HG03196 (cell line): Measurements from ENCODE around the gene DYNC1H1.
"Not testable (repeated sequence)": the region's sequence is repeated elsewhere in the genome, so short reads cannot be mapped to it uniquely, and the experiment has no call there.

Experiments
- ATAC-seq: cut with Tn5 transposase; IDR thresholded peaks from one replicate; pipeline ENCODE4 v1.9.1; 2021; ENCODE audit not compliant: unreplicated experiment

The DYNC1H1 gene

DNA sequence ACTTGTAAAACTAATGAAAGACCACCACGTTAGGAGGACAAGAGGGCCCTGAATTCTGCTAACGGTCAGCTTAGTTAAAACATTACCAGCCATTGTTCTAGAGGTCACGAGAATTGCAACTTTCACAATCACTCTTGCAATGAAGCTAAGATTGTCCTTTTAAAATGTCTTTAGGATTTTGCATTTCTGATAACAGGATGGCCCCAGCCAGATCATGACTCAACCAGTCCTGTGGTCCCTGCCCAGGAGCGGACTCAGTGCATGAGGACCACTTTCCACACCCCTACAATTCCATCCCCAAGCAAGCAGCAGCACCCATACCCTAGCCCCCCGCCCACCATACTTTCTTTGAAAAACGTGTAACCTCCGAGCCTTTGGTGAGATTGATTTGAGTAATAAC lies 93.8 kb downstream of the DYNC1H1 start:
- no peak for ATAC-seq

DNA sequence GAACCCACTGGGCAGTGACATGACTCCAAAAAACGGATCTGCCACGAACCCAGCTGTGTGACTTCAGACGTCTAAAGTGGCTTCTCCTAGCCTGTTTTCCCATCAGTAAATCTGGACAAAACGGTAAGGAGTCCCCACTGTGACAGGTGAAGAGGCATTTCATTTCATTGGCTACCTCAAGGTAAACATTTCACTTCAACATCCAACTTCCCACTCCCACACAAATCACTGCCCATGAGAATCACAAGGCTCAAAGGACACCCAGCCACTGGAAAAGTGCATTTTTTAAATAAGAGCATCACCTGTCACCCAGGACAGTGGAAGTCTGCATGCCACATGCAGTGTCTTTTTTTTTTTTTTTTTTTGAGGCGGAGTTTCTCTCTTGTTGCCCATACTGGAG lies 94.6 kb downstream of the DYNC1H1 start:
- ATAC-seq: no peak

DNA sequence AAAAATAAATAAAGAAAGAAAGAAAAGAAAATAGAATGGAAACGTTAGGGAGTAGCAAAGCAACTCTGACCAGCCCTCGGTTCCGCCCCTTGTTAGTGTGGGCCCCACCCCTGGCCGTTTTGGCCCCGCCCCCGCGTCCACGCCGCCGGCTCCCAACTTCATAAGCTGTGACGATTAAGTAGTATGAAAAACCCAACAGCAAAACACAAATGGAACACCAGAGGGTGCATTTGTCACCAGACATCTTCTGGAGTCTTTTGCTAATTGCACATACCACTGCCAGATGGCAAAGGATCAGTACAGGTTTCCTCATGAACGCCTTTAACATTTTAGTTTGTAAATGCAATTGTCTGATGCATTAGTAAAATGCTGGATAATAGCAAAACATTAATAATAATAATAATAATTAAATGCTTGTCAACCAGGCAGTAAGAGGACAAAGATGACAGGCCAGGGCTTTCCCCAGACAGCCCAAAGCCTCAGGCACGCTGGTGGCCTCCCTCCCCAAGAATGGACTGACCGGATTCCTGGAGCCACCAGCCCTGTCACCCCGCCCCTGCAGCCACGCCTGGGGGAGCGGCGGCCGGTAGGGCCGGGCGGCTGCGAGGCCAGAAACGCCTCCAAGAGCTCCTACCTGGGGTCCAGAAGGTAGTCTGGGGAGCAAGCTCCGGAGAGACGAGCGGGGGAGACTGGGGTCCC lies 98.9 kb downstream of the DYNC1H1 start:
- no peak for ATAC-seq

DNA sequence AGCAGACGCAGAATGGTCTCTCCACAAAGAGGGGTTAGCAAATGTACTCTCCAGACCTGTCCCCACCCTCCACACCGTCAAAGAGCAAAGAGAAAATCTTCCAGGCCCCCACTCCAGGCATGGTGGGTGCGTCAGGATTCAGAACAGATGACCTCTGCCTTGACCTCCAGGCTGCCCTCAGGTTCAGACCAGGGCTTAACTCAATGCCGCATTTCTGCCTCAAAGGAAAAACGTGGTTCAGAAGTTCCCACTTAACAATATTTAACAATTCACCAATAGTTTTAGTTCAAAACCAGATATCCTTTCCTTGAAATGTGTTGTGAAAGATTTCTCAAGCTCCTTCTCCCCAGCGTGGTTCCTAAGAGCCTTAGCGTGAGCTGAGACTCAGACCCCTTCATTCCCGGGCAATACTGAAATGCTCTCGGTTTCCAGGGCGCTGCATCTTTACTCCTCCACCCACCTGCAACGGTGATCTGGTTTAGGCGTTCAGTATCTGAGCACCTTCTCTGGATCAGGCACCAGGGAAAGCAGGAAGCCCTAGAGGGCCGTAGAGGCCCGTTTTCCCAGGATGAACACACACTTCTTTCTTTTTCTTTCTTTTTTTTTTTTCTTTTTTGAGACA lies 99.5 kb downstream of the DYNC1H1 start:
- ATAC-seq: no peak

DNA sequence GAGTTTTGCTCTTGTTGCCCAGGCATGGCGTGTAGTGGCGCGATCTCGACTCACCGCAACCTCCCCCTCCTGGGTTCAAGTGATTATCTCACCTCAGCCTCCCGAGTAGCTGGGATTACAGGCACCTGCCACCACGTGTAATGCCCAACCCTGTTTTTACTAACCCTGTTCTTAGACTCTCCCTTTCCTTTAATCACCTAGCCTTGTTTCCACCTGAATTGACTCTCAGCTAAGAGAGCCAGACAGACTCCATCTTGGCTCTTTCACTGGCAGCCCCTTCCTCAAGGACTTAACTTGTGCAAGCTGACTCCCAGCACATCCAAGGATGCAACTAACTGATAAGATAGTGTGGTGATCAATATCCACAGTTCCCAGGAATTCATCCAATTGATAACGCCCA lies 100.2 kb downstream of the DYNC1H1 start:
- ATAC-seq: not testable (repeated sequence)

DNA sequence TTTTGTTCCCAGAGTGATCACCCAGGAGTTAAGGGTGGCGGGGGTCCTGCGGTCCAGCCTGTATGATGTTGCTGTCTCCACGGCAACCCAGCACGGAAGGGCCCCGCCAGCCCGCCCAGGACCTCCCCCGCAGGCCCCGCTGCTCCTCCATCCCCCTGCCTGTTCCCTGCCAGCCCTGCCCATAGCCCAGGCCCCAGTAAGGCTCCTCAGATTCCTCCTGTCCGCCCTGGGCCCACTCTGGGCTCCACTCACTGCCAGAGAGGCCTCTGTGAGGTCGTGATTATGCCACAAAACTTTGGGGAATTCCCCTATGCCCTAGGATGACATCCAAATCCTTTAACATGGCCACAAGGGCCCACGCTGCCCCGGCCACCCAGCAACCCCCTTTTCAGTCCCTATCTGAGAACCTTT lies 101.7 kb downstream of the DYNC1H1 start:
- no peak for ATAC-seq

DNA sequence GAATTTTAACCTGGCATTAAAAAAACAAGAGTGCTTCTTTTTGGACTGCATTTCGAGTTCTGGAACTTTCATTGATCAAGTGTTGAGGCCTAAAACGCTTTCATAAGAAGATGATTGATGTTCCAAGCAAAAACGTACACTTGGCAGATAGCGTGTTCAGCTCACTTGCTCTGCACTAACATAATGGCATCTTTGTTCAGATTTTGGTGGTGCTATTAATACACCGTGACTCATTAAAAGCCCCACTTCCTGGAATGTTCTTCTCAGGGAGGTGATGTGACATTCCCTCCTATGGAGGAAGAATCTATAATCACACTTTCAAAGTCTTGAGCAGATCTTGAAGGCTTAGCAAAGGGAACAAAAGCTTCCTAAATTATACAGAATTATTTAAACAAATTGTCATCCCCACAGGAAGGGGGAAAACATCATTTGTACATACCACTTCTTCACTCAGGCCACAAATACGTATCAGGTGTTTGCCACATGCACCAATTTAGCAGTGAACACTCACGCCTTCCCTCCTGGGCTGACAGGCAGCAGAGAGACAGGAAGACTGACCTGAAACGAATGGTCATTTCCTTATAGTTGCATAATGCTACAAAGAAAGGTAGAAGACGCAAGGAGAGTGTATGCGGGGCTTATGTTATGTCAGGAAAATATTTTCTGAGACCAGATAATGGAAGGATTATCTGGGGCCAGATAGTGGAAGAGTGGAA lies 107.1 kb downstream of the DYNC1H1 start:
- ATAC-seq: no peak

DNA sequence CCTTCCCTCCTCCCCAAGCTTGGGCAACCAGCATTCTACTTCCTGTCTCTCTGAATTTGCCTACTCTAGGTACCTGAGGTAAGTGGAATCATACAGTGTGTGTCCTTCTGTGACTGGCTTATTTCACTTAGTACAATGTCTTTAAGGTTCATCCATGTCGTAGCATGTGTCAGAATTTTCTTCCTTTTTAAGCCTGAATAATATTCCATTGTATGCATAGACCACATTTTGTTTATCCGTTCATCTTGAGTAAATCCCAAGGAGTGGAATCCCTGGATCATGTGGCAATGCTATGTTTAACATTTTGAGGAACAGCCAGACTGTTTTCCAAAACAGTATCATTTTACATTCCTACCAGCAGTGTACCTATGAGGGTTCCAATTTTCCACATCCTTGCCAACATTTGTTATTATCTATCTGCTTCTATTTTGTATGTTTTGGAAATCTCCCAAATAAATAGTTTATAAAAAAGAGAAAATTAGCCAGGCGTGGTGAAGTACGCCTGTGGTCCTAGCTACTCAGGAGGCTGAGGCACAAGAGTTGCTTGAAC lies 110.1 kb downstream of the DYNC1H1 start:
- ATAC-seq: no peak

DNA sequence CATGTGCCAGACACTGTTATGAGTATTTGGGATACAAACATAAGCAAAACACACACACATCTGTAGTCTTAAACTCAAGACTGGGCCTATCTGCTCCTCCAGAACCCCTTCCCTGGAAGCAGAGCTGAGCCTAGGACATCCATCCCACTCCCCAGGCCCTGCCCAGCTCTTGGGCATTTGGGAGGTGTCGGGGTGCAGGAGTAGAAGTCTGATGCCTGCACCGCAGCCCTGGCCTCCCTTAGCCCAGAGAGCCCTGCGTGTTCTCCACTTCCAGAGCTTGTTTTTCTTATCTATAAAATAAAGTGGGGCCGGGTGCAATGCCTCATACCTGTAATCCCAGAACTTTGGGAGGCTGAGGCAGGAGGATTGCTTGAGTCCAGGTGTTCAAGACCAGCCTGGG lies 110.8 kb downstream of the DYNC1H1 start:
- no peak for ATAC-seq

DNA sequence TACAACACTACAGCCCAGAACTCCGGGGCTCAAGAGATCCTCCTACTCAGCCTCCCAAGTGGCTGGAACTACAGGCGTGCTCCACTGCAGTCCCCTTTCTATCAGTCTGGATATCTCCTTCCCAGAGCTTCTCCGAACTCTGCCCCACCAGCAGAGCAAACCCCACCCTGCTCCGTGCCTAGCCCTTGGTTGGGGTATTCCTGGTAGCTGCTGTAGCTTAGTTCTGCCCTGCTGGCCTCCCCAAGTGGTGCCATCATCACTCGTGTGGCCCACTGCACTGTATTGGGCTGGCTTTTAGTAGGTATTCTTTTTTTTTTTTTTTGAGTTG lies 113.0 kb downstream of the DYNC1H1 start:
- no peak for ATAC-seq

DNA sequence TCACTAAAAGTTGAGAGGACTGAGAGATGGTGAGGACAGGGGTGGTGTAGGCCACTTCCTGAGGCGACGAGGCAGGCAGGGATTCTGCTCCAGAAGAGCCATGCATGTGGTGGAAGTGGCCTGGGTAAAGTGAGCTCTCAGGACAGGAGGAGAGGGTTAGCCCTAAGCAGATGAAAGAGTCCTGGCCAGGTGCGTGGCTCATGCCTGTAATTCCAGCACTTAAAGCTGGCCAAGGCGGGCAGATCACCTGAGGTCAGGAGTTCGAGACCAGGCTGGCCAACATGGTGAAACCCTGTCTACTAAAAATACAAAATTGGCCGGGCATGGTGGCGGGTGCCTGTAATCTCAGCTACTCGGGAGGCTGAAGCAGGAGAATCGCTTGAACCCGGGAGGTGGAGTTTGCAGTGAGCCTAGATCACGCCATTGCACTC lies 114.0 kb downstream of the DYNC1H1 start:
- ATAC-seq: not testable (repeated sequence)

DNA sequence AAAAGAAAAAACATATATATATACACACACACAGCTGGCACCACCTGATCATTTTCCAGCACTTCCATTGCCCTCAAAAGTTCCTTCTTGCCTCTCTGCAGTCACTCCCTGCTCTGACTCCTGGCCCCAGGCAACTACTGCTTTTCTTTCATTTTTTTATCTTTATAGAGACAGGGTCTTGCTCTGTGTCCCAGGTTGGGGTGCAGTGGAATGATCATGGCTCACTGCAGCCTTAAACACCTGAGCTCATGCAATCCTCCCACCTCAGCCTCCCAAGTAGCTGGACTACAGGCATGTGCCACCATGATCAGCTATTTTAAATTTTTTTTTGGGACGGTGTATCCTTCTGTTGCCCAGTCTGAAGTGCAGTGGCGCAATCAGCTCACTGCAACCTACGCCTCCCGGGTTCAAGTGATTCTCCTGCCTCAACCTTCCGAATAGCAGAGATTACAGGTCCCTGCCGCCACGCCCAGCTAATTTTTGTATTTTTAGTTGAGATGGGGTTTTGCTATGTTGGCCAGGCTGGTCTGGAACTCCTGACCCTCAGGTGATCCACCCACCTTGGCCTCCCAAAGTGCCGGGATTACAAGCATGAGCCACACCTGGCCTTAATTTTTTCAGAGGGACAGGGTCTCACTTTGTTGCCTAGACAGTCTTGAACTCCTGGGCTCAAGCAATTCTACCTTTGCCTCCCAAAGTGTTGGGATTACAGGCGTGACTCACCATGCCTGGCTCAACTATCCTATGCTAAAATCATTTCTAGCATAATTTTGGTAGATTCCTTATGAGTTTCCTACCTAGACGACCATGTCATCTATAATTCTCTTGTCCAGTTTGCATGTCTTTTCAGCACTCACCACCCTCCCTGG lies 114.7 kb downstream of the DYNC1H1 start:
- no peak for ATAC-seq

DNA sequence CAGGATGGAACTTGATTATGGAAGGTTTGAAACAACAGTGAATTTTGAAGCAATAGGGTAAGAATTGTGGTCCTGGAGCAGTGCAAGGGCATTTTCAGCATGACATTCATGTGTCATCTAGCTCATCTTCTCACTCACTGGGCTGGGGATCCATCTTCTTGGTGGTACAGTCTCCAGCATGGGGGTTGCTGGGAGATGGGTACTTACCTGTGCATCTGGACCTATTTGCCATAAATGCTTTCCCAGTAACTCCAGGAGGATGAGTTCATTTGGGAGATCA lies 115.3 kb downstream of the DYNC1H1 start:
- ATAC-seq: no peak

DNA sequence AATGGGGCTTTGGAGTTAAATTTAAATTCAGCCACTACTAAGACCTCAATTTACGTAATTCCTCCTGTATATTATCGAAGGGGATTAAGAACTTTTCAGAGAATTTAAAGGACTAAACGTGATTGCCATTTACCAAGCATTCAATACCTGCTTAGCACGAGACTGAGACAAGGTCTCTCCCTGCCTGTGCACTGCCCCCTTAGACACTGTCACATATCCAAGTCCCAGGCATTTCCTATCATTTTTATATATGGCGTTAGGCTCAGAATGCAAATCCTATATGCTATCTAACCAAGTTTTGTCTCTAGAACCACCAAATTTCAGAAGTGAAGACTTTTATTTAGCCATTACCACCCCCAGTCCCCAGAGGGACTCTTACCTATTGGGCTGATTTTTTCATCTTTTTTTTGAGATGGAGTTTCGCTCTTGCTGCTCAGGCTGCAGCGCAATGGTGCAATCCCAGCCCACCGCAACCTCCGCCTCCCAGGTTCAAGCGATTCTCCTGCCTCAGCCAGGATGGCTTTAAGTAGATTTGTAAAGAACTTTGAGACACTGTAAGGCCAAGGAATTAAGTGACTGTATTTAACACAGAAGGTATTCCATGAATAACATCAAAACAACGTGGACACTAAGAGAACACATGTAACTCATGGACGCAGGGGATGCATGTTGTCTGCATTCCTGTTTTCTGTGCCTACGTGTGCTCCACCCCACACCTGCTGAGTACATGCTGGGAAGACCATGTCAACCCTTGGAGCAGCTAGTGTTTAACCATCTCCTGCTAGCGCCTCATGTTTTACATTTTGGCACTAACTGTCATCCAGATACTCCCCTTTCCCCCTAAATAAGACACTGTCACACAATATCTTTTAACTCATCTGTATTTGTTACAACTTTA lies 116.1 kb downstream of the DYNC1H1 start:
- ATAC-seq: no peak

DNA sequence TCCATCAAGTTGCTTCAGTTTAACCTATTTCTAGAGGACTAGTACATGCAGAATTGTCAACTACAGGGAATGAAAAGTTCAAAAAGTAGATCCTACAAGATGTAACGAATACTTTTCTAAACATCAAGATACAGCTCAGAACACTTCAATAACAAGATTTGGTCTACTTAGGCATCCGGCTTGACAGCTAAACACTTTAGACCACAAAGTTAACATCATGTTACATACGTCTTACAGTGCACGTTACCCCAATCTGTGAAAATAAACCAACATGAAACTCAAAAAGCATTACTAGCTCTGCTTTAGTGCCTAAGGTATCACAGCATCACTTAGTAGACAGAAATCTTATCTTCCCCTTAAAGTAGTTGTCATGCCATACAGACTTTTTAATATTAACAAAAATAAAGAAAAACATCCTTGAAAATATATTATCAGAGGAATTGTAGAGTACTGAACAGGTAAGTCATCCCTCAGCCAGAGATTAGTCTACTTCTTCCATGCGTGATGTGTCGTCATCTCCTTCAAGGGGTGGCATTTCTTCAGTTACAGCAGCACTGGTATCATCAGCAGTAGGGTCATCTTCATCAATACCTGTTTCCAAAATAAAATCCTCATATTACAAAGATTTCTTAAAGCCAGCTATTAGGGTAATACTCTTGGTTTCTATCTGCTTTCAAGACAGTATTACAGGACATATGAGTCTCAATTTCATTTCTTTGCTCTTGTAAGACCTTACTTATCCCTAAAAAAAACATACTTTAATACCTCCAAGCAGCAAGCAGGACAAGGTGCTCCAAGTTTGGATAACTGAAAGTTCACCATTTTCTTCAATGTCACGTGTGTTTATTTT lies 117.1 kb downstream of the DYNC1H1 start:
- no peak for ATAC-seq

DNA sequence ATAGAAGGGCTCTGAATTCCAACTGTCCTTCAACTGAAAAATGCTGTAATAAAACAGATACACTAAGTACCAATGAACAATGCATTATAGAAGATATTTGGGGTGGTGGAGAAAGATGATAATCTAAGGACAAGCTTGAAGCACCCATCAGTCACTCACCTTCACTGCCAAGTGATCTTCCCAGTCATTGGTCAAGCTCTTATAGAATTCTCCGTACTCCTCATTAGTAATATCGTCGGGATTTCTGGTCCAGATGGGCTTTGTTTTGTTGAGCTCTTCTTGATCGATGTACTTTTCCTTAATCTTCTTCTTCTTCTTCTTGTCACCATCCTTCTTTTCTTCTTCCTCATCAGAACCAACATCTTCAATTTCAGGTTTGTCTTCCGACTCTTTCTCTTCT lies 120.1 kb downstream of the DYNC1H1 start:
- ATAC-seq: not testable (repeated sequence)

DNA sequence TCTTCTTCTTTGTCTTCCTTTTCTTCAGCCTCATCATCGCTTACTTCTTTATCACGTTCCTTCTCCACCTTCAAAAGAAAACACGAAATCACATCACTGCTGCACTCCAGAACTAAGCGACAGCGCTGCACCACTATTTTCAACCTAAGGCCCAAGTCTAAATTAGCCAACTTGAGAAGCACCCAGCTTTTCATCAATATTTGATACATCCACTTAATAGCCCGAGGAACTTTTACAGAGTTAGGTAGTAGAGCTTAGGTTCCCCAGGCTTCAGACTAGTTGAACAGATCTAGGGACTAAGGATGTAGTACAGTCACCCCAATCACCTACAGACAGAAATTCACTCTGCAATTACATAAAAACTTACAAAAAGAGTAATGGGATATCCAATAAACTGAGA lies 120.6 kb downstream of the DYNC1H1 start:
- ATAC-seq: no peak

DNA sequence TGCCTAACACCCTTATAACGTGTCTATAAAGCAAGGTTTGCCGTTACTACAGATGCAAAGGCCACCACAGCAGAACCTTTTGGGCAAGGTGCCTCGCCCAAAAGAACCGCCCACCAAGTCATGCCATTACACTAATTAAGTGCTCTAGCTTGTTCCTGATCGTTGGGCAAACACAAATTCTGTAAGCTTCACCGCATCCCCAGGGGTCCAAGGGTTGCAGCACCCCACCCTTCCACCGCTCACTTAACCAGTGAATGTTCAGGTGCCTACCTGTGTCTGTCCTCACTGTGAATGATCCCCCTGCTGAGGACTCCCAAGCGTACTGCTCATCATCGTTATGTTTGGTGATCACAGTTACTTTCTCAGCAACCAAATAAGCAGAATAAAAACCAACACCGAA lies 121.1 kb downstream of the DYNC1H1 start:
- no peak for ATAC-seq

DNA sequence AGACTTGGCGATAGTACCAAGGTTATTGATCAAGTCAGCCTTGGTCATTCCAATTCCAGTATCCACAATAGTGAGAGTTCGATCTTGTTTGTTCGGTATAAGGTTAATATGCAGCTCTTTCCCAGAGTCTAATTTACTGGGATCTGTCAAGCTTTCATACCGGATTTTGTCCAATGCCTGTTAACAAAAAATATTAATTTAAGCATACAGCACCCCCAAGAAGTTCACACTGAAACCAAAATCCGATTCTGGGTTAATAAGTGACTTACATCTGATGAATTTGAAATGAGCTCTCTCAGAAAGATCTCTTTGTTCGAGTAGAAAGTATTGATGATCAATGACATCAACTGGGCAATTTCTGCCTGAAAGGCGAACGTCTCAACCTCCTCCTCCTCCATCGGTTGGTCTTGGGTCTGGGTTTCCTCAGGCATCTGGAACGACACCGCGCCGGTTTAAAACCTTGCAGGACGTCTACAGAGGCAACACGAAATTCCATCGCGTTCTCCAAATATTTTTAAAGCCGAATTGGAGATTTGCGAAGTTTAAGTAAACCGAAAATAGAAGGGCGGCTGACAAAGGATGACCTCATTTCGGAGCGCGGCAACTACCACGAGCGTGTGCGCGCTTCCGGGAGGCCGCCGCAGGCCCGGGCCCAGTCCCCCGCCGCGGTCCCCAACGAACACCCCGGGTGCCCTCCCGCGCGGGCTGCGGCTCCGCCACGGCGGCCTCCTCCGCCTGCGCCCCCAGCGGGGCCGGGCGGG lies 121.8 kb downstream of the DYNC1H1 start:
- peak; percentile 37 for ATAC-seq
